IPS-15b (cell line): ENCODE data around the gene STX8.
"Not testable (repeated sequence)": the region's sequence is repeated elsewhere in the genome, so short reads cannot be mapped to it uniquely, and the experiment has no call there.

Source experiments
- H3K27me3 ChIP-seq: one replicate; pipeline ENCODE4 v1.6.1; 2013; ENCODE audit warnings: low read length; ENCODE audit not compliant: control insufficient read depth, insufficient read depth
- H3K36me3 ChIP-seq: one replicate; pipeline ENCODE4 v1.6.1; 2013; ENCODE audit warnings: low read length; ENCODE audit not compliant: control insufficient read depth, insufficient read depth
- H3K4me1 ChIP-seq: one replicate; pipeline ENCODE4 v1.6.1; 2013; ENCODE audit warnings: mild to moderate bottlenecking, low read length; ENCODE audit not compliant: control insufficient read depth, insufficient read depth
- H3K4me3 ChIP-seq: one replicate; pipeline ENCODE4 v1.5.1; 2013; ENCODE audit warnings: low read depth, low read length
- H3K9ac ChIP-seq: one replicate; pipeline ENCODE4 v1.6.1; 2013; ENCODE audit warnings: low read depth, mild to moderate bottlenecking, low read length
- H3K9me3 ChIP-seq: one replicate; pipeline ENCODE4 v1.6.1; 2013; ENCODE audit warnings: mild to moderate bottlenecking, low read length; ENCODE audit not compliant: control insufficient read depth, insufficient read depth

STX8 gene

DNA sequence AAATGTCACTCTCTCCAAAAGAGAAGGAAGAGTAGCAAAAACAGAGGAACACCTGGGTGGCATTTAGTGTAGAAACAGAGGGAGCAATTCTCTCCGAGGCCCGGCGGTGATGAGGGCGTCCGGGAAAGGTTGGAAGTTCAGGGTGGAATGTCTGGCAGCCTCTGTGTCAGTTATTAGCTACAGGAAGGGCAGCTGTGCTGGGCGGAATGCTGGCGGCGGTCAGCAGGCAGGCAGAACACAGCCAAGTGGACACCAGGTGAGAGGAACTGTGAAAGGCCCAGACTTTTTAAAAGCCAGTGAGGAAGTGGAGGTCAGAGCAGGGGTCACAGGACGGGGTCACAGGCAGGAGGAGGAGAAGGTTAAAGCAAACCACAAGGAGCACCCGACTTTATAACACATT, 316.2 kb downstream of the STX8 start:
- Histone ChIP-seq H3K36me3 (no peaks in the 10 kb centered on the region), H3K4me1 (no peaks in the 10 kb centered on the region)

DNA sequence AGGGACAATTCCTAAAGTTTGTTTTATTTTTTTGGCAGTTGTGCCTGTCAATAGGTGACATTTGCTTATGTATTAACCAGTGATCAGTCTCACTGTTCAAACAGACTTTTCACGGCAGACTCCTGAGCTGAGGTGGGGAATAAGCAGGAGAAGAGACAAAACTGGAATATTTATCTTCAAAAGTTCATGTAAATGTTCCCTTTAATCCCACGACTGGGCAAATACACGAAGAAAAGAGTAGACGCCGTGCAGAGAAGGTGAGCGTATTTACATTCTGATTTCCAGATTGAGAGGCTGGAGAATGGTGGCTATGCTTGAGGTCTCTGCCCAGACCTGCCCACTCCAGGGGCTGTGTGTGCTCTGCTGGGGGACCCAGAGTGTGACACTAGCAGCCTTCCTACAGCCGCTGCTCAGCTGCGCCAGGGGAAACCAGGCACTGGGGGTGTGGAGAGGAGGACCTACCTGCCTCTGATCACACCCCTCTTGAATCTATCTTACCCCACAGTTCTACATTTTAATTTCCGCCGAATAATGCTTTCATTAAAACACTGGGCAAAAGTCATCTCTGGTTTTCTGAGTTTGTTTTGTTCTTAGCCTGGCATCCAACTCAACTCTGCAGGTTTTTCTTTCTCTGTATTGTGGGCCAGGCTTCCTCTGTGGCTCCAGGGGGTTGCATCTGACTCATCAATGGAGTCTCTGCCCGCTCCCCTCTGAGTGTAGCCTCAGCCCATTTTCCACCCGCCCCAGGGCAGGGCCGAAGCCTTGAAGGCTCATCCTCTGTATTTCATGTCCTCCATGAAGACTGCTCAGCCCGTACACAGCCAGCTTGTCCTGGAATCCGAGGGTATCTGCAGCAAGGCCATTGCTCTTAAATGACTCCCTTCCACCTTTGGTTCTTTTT, 317.3 kb downstream of the STX8 start:
- H3K27me3 ChIP-seq = no peaks in the 10 kb centered on the region
- no peaks in the 10 kb centered on the region for H3K36me3 ChIP-seq
- no peak overlapping the region for H3K9ac ChIP-seq
- H3K9me3 ChIP-seq = no peaks in the 10 kb centered on the region
- H3K4me3 ChIP-seq = no peak overlapping the region
- H3K4me1 ChIP-seq = no peaks in the 10 kb centered on the region

More for the DNA sequence above, 316.2 kb downstream of the STX8 start:
- Histone ChIP-seq H3K9me3 (no peaks in the 10 kb centered on the region), H3K27me3 (no peaks in the 10 kb centered on the region), H3K4me3 (no peak overlapping the region), H3K9ac (no peak overlapping the region)

DNA sequence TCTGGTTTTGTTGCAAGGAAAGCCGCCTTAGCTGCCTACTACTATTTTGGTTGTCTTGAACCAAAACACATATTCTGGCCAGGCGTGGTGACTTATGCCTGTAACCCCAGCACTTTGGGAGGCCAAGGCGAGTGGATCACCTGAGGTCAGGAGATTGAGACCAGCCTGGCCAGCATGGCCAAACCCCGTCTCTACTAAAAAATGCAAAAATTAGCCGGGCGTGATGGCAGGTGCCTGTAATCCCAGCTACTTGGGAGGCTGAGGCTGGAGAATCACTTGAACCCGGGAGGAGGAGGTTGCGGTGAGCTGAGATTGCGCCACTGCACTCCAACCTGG, 318.0 kb downstream of the STX8 start:
- not testable (repeated sequence) for H3K9ac ChIP-seq

DNA sequence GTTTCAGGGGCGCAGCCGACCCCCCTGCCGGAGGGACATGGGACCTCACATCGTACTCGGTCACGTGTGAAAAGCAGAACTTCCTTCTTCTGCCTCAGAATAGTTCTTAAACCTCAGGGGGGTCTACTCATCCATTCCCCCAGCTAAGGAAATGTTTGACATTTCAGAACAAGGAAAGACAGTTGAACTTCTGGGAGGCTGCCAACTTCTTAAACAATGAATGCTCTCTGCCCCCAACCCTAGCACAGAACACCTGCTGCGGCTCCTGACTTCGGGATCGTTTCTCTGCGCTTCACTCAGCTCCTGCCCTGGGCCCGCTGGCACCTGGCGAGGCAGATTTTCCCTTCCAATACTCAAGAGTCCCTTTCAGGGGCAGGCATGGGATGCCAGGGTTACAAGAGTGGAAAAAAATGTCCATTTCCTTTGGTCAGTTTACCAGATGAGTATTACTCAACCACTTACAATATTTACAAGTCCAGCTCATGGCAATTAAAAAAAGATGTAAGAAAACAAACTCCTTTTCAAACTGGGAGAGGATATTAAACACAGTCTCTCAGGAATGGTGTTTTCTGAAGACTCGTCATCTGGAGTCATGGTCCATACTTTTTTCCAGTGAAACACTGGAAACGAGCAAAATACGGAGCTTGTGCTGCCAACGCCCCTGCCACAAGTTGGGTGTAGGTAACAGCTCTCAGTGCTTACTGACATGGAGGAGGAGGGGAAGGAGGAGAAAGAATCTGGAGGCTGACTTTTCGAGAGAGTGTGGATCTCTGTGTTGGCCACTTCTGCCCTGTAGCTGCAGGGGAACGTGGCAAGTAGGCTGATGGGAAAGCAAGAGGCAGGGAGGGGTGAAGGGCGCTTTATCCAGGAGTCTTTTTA, 318.6 kb downstream of the STX8 start:
- H3K27me3 ChIP-seq = no peaks in the 10 kb centered on the region
- no peaks in the 10 kb centered on the region for H3K9me3 ChIP-seq
- H3K4me1 ChIP-seq = no peaks in the 10 kb centered on the region
- H3K4me3 ChIP-seq = no peak overlapping the region
- H3K9ac ChIP-seq = no peak overlapping the region
- H3K36me3 ChIP-seq = no peaks in the 10 kb centered on the region

More for the DNA sequence above, 318.0 kb downstream of the STX8 start:
- H3K9me3 ChIP-seq, H3K27me3 ChIP-seq, H3K4me1 ChIP-seq, H3K36me3 ChIP-seq, H3K4me3 ChIP-seq: not testable (repeated sequence)

DNA sequence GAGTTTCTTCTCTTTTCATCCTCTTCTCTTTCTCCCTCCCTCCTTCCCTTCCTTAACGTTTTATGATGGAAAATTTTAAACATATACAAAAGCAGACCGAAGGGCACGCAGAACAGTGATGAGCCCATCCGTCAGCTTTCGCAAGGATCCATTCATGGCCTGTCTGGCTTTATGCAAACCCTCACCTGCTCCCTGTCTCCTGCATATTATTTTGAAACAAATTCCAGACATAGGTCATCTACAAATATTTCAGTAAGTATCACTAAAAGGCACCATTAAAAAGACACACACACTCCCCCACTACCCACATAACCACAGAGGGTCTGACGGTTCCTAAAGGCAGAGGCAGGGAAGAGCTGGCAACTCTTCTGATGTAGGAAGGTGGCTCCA, 319.3 kb downstream of the STX8 start:
- Histone ChIP-seq H3K36me3 (no peaks in the 10 kb centered on the region), H3K9me3 (no peaks in the 10 kb centered on the region), H3K9ac (no peak overlapping the region), H3K27me3 (no peaks in the 10 kb centered on the region), H3K4me3 (no peak overlapping the region), H3K4me1 (no peaks in the 10 kb centered on the region)

DNA sequence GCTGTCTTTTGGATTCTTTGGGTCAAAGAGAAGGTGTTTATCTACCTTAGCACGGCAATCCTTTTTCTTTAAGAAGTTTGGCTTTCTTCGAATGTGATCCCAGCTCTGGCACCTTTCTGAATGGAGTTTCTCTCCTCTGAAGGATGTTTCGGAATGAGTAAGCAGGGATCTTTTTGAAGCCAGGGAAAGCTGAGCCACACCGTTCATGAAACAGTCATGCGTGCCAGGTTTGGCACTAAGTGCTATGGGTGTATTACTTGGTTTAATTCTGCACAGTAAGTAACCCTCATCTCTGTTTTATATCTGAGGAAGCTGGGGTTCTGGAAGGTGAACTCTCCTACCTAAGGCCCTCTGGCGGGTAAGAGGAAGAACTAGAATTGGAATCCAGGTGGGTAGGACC, 319.8 kb downstream of the STX8 start:
- Histone ChIP-seq H3K9me3 (no peaks in the 10 kb centered on the region), H3K27me3 (no peaks in the 10 kb centered on the region), H3K4me3 (no peak overlapping the region), H3K36me3 (no peaks in the 10 kb centered on the region), H3K4me1 (no peaks in the 10 kb centered on the region), H3K9ac (no peak overlapping the region)

DNA sequence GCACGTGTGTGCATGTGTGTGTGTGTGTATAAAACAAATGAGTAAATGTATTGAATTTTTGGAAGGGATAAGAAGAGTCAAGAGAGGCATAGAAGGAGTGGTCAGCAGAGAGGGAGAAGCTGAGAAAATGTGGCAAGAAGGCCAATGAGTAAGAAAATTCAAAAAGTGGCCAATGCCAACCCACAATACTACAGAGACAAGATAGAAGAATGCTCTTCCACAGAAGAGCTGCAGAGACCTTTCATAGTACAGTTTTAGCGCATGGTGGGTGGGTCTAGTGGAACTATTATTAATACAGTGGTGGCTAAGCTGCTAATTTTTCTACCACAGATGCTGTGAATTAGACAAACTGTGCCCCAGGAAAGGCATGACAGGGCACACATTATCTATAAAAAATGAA, 320.8 kb downstream of the STX8 start:
- Histone ChIP-seq H3K4me3 (no peak overlapping the region), H3K4me1 (no peaks in the 10 kb centered on the region), H3K9ac (no peak overlapping the region), H3K9me3 (no peaks in the 10 kb centered on the region), H3K27me3 (no peaks in the 10 kb centered on the region), H3K36me3 (no peaks in the 10 kb centered on the region)

DNA sequence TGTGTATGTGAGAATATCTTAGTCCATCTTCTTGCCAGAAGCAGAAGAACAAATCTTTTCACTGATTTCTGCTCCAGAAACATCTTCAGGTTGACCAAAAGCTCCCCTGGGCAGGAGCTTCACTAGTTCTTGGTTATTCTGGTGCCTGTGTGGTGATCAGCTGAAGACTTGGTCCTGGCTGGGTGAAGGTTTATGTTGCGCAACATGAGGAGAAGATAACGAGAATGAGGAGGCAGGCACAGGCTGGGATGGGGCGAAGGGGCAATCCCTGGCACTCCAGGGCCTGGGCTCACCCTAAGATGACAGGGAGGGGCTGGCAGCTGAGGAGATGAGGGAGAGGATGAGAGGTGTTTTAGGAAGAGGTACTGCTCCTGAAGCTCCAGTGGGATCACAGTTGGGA, 322.3 kb downstream of the STX8 start:
- Histone ChIP-seq H3K9ac (no peak overlapping the region), H3K36me3 (no peaks in the 10 kb centered on the region), H3K4me3 (no peak overlapping the region), H3K27me3 (no peaks in the 10 kb centered on the region), H3K9me3 (no peaks in the 10 kb centered on the region), H3K4me1 (no peaks in the 10 kb centered on the region)

DNA sequence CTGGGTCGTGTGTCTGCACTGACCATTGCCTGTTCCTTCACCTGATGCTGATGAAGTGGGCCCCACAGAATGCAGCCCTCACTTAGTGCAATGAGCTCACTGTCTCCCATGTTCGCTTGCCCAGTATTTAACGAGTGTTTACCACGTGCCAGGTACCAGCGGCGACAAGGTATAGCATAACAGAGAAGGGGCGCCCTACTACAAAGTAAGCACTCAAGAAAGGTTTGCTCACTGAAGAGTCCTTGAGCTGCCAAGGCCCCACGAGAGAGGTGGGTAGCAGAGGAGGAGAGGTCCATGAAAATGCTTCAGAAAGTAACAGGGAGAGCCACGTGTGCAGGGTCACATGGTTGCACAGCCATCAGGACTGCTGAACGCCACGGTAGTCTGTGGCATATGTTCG, 324.3 kb downstream of the STX8 start:
- Histone ChIP-seq H3K27me3 (no peaks in the 10 kb centered on the region), H3K4me3 (no peak overlapping the region), H3K4me1 (no peaks in the 10 kb centered on the region), H3K9ac (no peak overlapping the region), H3K36me3 (no peaks in the 10 kb centered on the region), H3K9me3 (no peaks in the 10 kb centered on the region)

DNA sequence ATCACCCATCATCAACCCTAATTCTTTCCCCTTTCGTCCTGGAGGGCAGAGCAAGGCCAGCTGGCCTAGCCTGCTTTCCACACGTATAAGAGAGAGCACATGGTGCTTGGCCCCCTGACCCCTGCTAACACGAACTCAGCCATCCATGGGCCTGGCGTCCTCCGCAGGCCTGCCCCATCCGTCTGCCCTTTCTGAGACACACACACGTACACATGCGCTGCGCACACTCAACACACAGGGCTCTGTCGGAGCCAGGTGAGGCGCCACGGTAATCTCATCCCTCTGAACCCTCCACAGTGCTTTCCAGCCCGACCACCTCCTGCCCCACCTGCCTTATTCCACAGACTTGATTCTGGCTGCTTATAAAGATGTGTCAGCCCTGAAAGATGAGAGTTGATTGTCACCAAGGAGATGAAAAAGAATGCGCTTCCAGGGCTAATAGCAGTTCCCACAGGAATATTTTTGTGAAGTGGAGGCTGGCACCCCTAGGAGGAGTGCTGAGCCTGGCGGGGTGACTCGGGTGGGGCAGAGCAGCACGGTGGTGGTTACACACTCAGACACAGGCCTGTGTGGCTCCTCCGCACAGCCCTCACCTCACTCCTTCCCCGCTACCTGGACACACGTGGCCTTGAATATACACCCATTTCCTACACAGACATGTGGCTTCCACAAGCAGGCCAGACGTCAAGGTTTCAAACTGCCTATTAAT, 326.2 kb downstream of the STX8 start:
- Histone ChIP-seq H3K36me3 (peaks cover 3% of the 10 kb centered on the region), H3K9ac (no peak overlapping the region), H3K4me1 (no peaks in the 10 kb centered on the region), H3K9me3 (no peaks in the 10 kb centered on the region), H3K27me3 (no peaks in the 10 kb centered on the region), H3K4me3 (no peak overlapping the region)

DNA sequence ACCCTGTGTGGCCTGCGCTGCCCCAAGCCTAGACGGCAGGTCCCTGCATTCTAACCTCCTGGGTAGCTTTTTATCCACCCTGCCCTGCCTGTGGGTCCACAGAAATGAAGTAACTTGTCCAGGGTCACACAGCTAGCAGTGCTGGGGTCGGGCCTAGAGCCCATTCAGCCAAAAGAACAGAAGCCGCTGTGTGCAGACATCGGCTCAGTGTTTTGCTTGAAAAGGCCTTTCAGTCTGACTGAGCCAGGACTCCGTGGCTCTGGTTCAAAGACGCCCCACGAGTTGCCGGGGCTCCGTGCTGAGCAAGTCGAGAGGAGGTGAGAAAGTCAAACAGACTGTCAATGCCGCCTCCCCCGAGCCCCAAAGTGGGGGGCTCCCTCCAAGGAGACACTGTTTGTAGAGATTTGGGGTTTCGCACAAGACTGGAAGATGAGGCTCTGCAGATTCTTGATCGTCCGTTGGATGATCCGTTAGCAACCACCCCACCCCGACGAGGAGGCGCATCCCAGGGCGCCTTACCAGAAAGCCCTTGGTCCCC, 328.1 kb downstream of the STX8 start:
- no peaks in the 10 kb centered on the region for H3K9me3 ChIP-seq
- H3K36me3 ChIP-seq = peaks cover 3% of the 10 kb centered on the region
- H3K27me3 ChIP-seq = no peaks in the 10 kb centered on the region
- peak overlapping the region; percentile 37 for H3K9ac ChIP-seq
- no peaks in the 10 kb centered on the region for H3K4me1 ChIP-seq
- no peak overlapping the region for H3K4me3 ChIP-seq
